ENCODE measurements around the gene OPCML.

Gene OPCML

GRCh38 chr11:132504501-132505041, 1027.7 kb downstream of the OPCML start:
- TF ChIP-seq ZNF8 (CRISPR knock-in tag; IDR thresholded peaks at IDR 0.05) (no peak), TCF4 (CRISPR knock-in tag; IDR thresholded peaks at IDR 0.05; ENCODE audit: borderline replicate concordance) (no peak), GLIS3 (CRISPR knock-in tag; IDR thresholded peaks at IDR 0.05) (no peak), ESRRG (CRISPR knock-in tag; IDR thresholded peaks at IDR 0.05) (no peak), POU6F1 (CRISPR knock-in tag; IDR thresholded peaks at IDR 0.05; ENCODE audit: borderline replicate concordance, low read depth) (no peak), CREB5 (CRISPR knock-in tag; IDR thresholded peaks at IDR 0.05; ENCODE audit: low read depth) (no peak), CSRNP3 (CRISPR knock-in tag; IDR thresholded peaks at IDR 0.05) (no peak), PATZ1 (CRISPR knock-in tag; IDR thresholded peaks at IDR 0.05; ENCODE audit: borderline replicate concordance) (no peak), RARB (CRISPR knock-in tag; IDR thresholded peaks at IDR 0.05) (no peak), ISL1 (CRISPR knock-in tag; IDR thresholded peaks at IDR 0.05) (no peak), TSHZ2 (CRISPR knock-in tag; IDR thresholded peaks at IDR 0.05) (no peak), BACH2 (CRISPR knock-in tag; IDR thresholded peaks at IDR 0.05; ENCODE audit: borderline replicate concordance) (no peak), ZFP3 (CRISPR knock-in tag; IDR thresholded peaks at IDR 0.05) (no peak), TOX (CRISPR knock-in tag; IDR thresholded peaks at IDR 0.05; ENCODE audit: borderline replicate concordance) (no peak), ZC3H10 (CRISPR knock-in tag; IDR thresholded peaks at IDR 0.05) (no peak), ZNF70 (CRISPR knock-in tag; IDR thresholded peaks at IDR 0.05) (no peak), OSR1 (CRISPR knock-in tag; IDR thresholded peaks at IDR 0.05) (no peak)
- ATAC-seq: no peak

- TF ChIP-seq ISL1 (CRISPR knock-in tag; IDR thresholded peaks at IDR 0.05) (no peak), ZC3H10 (CRISPR knock-in tag; IDR thresholded peaks at IDR 0.05) (no peak), ESRRG (CRISPR knock-in tag; IDR thresholded peaks at IDR 0.05) (no peak), PPARA (CRISPR knock-in tag; IDR thresholded peaks at IDR 0.05; ENCODE audit: borderline replicate concordance) (no peak), ZNF565 (CRISPR knock-in tag; conservative IDR thresholded peaks at IDR 0.05; ENCODE audit: low read depth) (no peak), TSHZ2 (CRISPR knock-in tag; IDR thresholded peaks at IDR 0.05) (no peak), OSR1 (CRISPR knock-in tag; IDR thresholded peaks at IDR 0.05) (no peak), BACH2 (CRISPR knock-in tag; IDR thresholded peaks at IDR 0.05; ENCODE audit: borderline replicate concordance) (no peak), CSRNP3 (CRISPR knock-in tag; IDR thresholded peaks at IDR 0.05) (no peak), ARNTL (CRISPR knock-in tag; IDR thresholded peaks at IDR 0.05; ENCODE audit: borderline replicate concordance, low read depth) (no peak)
- no peak for ATAC-seq
Observed at GRCh38 chr11:132501356-132501755, 1030.9 kb downstream of the OPCML start.

All from SK-N-SH treated with all-trans-retinoic acid at 6 μM for 48 hours (cell line).